GM12865 (cell line): ENCODE results near the gene ATXN7.

Experiments used
- DNase-seq: peaks from one replicate; pipeline ENCODE4 v3.0.0; 2010; ENCODE audit warnings: low read depth
- H3K4me3 ChIP-seq: 2 replicates; pipeline ENCODE4 v1.5.1; 2011; ENCODE audit warnings: mild to moderate bottlenecking, low read depth, low read length, control low read depth
- TF ChIP-seq, protein P1 (sequence below): IDR thresholded peaks from 2 replicates; pipeline ENCODE4 v1.5.1; 2011; ENCODE audit warnings: low read length, control low read depth, low read depth, inconsistent platforms; ENCODE audit not compliant: insufficient read depth; ENCODE audit errors: missing control alignments

The ATXN7 gene

DNA sequence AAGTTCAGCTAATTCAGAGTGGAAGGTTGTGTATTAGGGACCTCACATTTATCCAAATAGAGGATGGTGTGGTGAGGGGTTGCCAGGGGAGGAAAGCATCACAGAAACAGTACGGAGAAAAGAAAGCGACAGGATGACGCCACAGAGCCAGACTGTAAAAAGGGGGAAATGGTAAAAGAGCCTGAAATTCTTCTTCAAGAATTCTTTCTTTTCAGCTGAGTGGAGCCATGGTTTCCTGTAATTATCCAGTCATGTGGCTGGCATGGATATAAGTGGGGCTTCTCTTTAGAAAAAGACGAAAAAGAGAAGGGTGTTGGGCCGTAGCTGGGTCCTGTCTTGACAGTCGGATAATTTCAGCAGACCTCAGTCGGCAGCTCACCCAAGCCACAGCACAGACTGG is 184.1 kb downstream of the ATXN7 start:
- TF ChIP-seq, protein P1, sequence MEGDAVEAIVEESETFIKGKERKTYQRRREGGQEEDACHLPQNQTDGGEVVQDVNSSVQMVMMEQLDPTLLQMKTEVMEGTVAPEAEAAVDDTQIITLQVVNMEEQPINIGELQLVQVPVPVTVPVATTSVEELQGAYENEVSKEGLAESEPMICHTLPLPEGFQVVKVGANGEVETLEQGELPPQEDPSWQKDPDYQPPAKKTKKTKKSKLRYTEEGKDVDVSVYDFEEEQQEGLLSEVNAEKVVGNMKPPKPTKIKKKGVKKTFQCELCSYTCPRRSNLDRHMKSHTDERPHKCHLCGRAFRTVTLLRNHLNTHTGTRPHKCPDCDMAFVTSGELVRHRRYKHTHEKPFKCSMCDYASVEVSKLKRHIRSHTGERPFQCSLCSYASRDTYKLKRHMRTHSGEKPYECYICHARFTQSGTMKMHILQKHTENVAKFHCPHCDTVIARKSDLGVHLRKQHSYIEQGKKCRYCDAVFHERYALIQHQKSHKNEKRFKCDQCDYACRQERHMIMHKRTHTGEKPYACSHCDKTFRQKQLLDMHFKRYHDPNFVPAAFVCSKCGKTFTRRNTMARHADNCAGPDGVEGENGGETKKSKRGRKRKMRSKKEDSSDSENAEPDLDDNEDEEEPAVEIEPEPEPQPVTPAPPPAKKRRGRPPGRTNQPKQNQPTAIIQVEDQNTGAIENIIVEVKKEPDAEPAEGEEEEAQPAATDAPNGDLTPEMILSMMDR = no peak
- H3K4me3 ChIP-seq = no peak overlapping the region
- no peak for DNase-seq

DNA sequence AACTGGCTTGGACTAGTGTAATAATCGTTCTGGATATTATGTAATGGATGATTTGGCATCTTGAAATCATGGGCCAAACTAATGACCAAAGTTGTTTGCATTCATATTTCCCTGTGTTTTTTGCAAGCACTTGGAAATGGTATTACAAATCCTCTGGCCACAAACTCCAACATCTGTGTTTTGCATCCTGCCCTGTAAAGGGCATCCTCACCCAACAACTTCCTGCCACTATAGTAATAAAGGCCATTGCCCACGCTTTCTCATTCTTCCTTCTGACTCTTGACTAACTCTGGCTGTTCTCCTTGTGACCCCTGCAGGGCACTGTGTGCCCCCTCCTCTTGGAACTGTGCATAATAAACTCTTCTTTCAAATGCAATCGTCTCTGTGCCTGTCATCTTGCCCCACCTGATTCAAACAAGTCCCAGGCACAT is 185.0 kb downstream of the ATXN7 start:
- DNase-seq = no peak
- H3K4me3 ChIP-seq = no peak overlapping the region
- TF ChIP-seq, protein P1 = no peak

DNA sequence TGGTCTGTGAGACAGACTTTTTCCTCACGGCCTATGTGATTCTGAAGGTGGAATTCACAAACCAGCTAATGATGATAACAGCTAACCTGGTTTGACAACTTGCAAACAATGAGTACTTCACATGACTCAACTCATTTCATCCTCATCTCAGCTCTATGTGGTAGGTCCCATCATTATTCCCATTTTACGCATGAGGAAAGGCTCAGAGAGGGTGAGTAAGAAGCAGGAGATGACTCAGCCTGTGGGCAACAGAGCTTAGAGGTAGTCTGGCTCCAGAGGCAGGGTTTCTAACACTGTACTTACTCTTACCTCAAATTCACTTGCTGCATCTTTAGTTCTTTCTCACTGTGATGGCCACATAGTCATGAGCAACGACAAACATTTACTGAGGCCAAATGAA is 185.5 kb downstream of the ATXN7 start:
- no peak overlapping the region for H3K4me3 ChIP-seq
- DNase-seq = no peak
- TF ChIP-seq, protein P1 = no peak

DNA sequence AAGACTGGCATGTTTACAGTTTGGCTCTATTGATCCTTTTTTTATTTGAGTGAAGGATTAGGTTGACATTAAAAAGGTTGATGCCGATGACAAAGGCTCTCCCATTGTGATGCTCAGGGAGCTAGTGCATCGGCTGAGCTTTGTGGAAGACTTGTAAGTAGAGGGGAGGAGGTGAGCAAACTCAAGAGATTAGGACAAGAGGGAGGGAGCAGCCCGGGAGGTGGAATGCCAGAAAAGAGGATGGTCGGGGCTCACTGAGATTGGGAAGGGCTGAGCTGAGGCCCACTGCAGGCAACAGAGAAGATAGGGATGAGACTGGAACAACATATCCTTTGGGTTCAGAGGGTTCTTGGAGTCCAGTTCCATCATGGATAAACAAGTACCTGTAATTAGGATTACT is 186.2 kb downstream of the ATXN7 start:
- TF ChIP-seq, protein P1 = no peak

More for the DNA sequence above, 186.2 kb downstream of the ATXN7 start:
- no peak overlapping the region for H3K4me3 ChIP-seq
- DNase-seq = no peak
